ENCODE results near the gene ATPAF2. TPM values are rescaled to one million over a fixed set of nuclear protein-coding genes. Genes with fewer than 3 reads are reported as not detected.

ATPAF2 gene
- total and polyA plus RNA-seq, 5 donors from 2014 or later, result 10.9 to 25.1 (median 13.2) TPM

DNA sequence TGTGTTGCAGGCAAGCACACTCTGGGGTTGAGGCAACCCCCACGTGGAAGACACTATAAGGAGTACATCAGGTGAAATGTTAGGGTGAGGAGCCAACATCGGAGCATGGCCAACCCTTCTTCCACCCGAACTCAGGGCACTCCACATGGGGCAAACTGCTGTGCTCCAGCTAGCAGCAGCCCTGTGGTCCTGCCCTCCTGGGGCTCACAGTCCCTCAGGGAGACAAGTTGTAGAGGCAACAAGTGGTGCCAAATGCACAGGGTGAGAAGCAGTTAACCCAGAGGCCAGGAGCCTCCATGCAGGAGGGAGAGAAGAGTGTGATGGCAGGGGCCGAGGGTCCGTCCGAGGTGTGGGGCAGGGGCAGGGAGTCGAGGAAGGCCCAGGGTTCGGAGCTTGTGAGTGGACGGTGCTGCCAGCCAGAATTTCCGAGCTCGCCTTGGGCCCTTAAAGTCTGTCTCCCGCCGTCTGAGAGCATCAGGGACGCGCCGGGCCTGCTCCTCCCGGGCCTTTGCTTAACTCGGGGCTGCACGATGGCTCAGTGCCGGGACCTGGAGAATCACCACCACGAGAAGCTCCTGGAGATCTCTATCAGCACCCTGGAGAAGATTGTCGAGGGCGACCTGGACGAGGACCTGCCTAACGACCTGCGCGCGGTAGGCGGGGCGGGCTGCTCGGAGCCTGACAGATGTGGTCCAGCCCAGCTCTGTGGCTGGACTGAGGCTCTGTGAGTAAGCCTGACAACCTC, 32.3 kb downstream of the ATPAF2 start:
- Mint-ChIP-seq H3K4me3 (no peak overlapping the region), H3K27ac (no peak overlapping the region), H3K4me1 (peaks cover 0 to 2% (median 0%) of the 10 kb centered on the region in 4 donors), H3K36me3 (peaks cover 25% of the 10 kb centered on the region), H3K9me3 (no peaks in the 10 kb centered on the region), H3K27me3 (no peaks in the 10 kb centered on the region)
- H3K27me3 ChIP-seq (ENCODE audit: control insufficient read depth, insufficient read depth, low read length), result no peaks in the 10 kb centered on the region
- ATAC-seq (ENCODE audit: low read depth in 2 of 2), result no peak
- H3K9me3 ChIP-seq (ENCODE audit: control insufficient read depth in 2 of 2, low read length in 2 of 2), result no peaks in the 10 kb centered on the region
- no peaks in the 10 kb centered on the region for H3K4me1 ChIP-seq (ENCODE audit: control insufficient read depth, insufficient read depth, low read length, poor library complexity, severe bottlenecking)
- H3K36me3 ChIP-seq (ENCODE audit: control insufficient read depth, insufficient read depth, low read length), result peaks cover 1% of the 10 kb centered on the region
- no peak overlapping the region for H3K27ac ChIP-seq (ENCODE audit: insufficient read depth, low read length, poor library complexity, severe bottlenecking)
- H3K4me3 ChIP-seq (ENCODE audit: low read depth, low read length), result no peak overlapping the region
- no peak for DNase-seq

DNA sequence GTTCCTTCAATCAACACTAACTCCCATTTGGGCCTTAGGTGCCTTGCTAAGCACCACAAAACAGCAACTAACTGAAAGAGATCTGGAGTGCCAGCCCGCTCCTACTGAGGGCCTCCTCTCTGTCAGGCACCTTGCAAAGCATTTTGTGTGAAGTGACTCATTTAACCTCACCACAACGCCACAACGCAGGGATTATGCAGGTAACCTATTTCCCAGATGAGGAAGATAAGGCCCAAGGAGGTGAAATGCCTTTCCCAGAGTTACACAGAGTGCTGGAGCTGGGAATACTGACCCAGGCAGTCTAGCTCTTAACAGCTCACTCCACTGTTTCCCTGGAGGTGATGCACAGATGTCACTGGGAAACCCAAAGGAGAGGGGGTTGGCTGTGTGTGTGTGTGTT, 33.5 kb downstream of the ATPAF2 start:
- Histone ChIP-seq H3K36me3 (ENCODE audit: control insufficient read depth, insufficient read depth, low read length) (no peaks in the 10 kb centered on the region), H3K27ac (ENCODE audit: insufficient read depth, low read length, poor library complexity, severe bottlenecking) (no peak overlapping the region), H3K27me3 (ENCODE audit: control insufficient read depth, insufficient read depth, low read length) (no peaks in the 10 kb centered on the region), H3K9me3 (ENCODE audit: control insufficient read depth in 2 of 2, low read length in 2 of 2) (no peaks in the 10 kb centered on the region), H3K4me1 (ENCODE audit: control insufficient read depth, insufficient read depth, low read length, poor library complexity, severe bottlenecking) (no peaks in the 10 kb centered on the region), H3K4me3 (ENCODE audit: low read depth, low read length) (no peak overlapping the region)
- Mint-ChIP-seq H3K27ac (peak overlapping the region in 1 of 3 donors; percentile 67), H3K36me3 (peaks cover 25% of the 10 kb centered on the region), H3K4me3 (no peak overlapping the region), H3K27me3 (no peaks in the 10 kb centered on the region), H3K4me1 (peaks cover 0 to 2% (median 0%) of the 10 kb centered on the region in 4 donors), H3K9me3 (no peaks in the 10 kb centered on the region)
- ATAC-seq (ENCODE audit: low read depth in 2 of 2) (no peak), DNase-seq (no peak)

DNA sequence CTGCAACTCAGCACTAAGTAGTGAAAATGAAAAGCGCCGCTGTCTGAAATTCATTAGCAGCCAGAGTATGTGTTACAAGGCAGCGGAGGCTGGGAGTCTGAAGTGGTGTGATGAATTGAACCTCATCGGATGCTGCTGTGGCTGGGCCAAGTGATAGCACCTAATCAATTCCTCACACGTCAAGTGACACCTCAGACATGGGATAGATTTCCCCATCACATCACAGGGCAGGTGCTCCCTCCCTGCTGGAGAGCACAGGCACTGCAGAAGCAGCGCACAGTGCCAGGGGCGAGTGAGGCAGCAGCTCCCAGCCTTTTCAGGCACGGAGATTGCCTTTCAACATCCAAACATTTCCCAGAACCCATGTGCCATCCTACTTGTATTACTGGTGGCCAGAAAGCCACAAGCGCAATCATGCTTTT, 34.1 kb downstream of the ATPAF2 start:
- no peak for ATAC-seq (ENCODE audit: low read depth in 2 of 2)
- Mint-ChIP-seq H3K4me1 (peaks cover 0 to 2% (median 0%) of the 10 kb centered on the region in 4 donors), H3K36me3 (peaks cover 20% of the 10 kb centered on the region), H3K4me3 (no peak overlapping the region), H3K27ac (no peak overlapping the region), H3K9me3 (no peaks in the 10 kb centered on the region), H3K27me3 (no peaks in the 10 kb centered on the region)
- H3K27ac ChIP-seq (ENCODE audit: insufficient read depth, low read length, poor library complexity, severe bottlenecking), result no peak overlapping the region
- H3K9me3 ChIP-seq (ENCODE audit: control insufficient read depth in 2 of 2, low read length in 2 of 2), result no peaks in the 10 kb centered on the region
- H3K27me3 ChIP-seq (ENCODE audit: control insufficient read depth, insufficient read depth, low read length), result no peaks in the 10 kb centered on the region
- no peaks in the 10 kb centered on the region for H3K4me1 ChIP-seq (ENCODE audit: control insufficient read depth, insufficient read depth, low read length, poor library complexity, severe bottlenecking)
- no peak for DNase-seq
- no peak overlapping the region for H3K4me3 ChIP-seq (ENCODE audit: low read depth, low read length)
- no peaks in the 10 kb centered on the region for H3K36me3 ChIP-seq (ENCODE audit: control insufficient read depth, insufficient read depth, low read length)

DNA sequence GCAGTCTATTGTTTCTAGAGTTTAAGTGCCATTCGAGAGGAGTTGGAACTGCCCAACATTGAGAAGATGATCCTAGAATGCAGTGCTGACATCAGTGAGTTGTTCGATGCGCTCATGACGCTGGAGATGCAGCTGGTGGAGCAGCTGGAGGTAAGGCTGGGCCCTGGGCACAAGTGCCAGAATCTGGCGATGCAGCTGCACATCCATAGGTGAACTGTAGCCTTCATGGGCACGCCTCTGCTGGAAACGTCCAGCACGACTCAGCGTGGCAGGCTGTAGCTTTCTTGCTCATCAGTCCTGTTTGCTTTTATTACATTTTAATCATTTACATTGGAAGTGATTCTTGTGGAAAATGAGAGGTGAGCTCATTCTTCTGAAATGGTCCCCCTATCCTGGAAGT, 34.6 kb downstream of the ATPAF2 start:
- Histone ChIP-seq H3K4me3 (ENCODE audit: low read depth, low read length) (no peak overlapping the region), H3K36me3 (ENCODE audit: control insufficient read depth, insufficient read depth, low read length) (no peaks in the 10 kb centered on the region), H3K27ac (ENCODE audit: insufficient read depth, low read length, poor library complexity, severe bottlenecking) (no peak overlapping the region), H3K4me1 (ENCODE audit: control insufficient read depth, insufficient read depth, low read length, poor library complexity, severe bottlenecking) (no peaks in the 10 kb centered on the region), H3K27me3 (ENCODE audit: control insufficient read depth, insufficient read depth, low read length) (no peaks in the 10 kb centered on the region), H3K9me3 (ENCODE audit: control insufficient read depth in 2 of 2, low read length in 2 of 2) (no peaks in the 10 kb centered on the region)
- H3K27ac Mint-ChIP-seq, result no peak overlapping the region
- H3K4me3 Mint-ChIP-seq, result no peak overlapping the region
- DNase-seq (no peak), ATAC-seq (ENCODE audit: low read depth in 2 of 2) (no peak)
- peaks cover 0 to 2% (median 0%) of the 10 kb centered on the region in 4 donors for H3K4me1 Mint-ChIP-seq
- H3K9me3 Mint-ChIP-seq, result no peaks in the 10 kb centered on the region
- no peaks in the 10 kb centered on the region for H3K27me3 Mint-ChIP-seq
- H3K36me3 Mint-ChIP-seq, result peaks cover 16% of the 10 kb centered on the region

DNA sequence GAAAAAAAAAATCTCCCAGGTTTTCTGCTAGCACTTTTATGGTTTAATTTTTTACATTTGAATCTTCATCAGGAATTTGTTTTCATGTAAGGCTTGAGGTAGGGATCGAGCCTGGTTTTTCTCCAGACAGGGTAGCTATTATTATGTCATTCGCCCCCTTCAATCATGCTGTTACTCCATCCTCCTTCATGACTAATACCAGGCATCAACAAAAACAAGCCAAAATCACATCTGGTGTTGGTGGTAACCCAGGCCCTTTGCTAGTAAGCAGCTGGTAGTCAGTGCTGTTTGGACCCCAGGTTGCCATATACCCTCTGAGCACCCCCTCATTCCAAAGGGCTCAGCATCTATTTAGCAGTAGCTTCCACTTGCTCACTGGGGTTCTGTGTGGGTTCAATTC, 36.8 kb downstream of the ATPAF2 start:
- no peak for ATAC-seq (ENCODE audit: low read depth in 2 of 2)
- Mint-ChIP-seq H3K4me1 (peaks cover 0 to 2% (median 0%) of the 10 kb centered on the region in 4 donors), H3K27ac (no peak overlapping the region), H3K36me3 (peaks cover 9% of the 10 kb centered on the region), H3K27me3 (no peaks in the 10 kb centered on the region), H3K4me3 (no peak overlapping the region), H3K9me3 (no peaks in the 10 kb centered on the region)
- H3K4me1 ChIP-seq (ENCODE audit: control insufficient read depth, insufficient read depth, low read length, poor library complexity, severe bottlenecking), result no peaks in the 10 kb centered on the region
- H3K4me3 ChIP-seq (ENCODE audit: low read depth, low read length), result no peak overlapping the region
- DNase-seq, result no peak
- H3K36me3 ChIP-seq (ENCODE audit: control insufficient read depth, insufficient read depth, low read length), result no peaks in the 10 kb centered on the region
- no peaks in the 10 kb centered on the region for H3K27me3 ChIP-seq (ENCODE audit: control insufficient read depth, insufficient read depth, low read length)
- H3K27ac ChIP-seq (ENCODE audit: insufficient read depth, low read length, poor library complexity, severe bottlenecking), result no peak overlapping the region
- H3K9me3 ChIP-seq (ENCODE audit: control insufficient read depth in 2 of 2, low read length in 2 of 2), result no peaks in the 10 kb centered on the region

DNA sequence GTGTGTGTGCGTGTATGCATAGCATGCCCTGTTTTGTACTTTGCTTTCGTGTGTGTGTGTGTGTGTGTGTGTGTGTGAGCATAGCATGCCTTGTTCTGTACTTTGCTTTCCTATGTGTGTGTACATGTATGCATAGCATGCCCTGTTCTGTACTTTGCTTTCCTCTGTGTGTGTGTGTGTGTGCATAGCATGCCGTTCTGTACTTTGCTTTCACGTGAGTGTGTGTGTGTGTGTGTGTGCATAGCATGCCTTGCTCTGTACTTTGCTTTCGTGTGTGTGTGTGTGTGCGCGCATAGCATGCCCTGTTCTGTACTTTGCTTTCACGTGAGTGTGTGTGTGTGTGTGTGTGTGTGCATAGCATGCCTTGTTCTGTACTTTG, 38.9 kb downstream of the ATPAF2 start:
- no peak overlapping the region for H3K4me3 ChIP-seq (ENCODE audit: low read depth, low read length)
- no peak for ATAC-seq (ENCODE audit: low read depth in 2 of 2)
- H3K27ac ChIP-seq (ENCODE audit: insufficient read depth, low read length, poor library complexity, severe bottlenecking), result no peak overlapping the region
- no peaks in the 10 kb centered on the region for H3K27me3 ChIP-seq (ENCODE audit: control insufficient read depth, insufficient read depth, low read length)
- H3K4me1 Mint-ChIP-seq, result no peaks in the 10 kb centered on the region
- H3K36me3 Mint-ChIP-seq, result no peaks in the 10 kb centered on the region
- no peaks in the 10 kb centered on the region for H3K9me3 Mint-ChIP-seq
- H3K9me3 ChIP-seq (ENCODE audit: control insufficient read depth in 2 of 2, low read length in 2 of 2), result no peaks in the 10 kb centered on the region
- H3K27me3 Mint-ChIP-seq, result no peaks in the 10 kb centered on the region
- no peaks in the 10 kb centered on the region for H3K36me3 ChIP-seq (ENCODE audit: control insufficient read depth, insufficient read depth, low read length)
- H3K4me1 ChIP-seq (ENCODE audit: control insufficient read depth, insufficient read depth, low read length, poor library complexity, severe bottlenecking), result no peaks in the 10 kb centered on the region
- no peak overlapping the region for H3K27ac Mint-ChIP-seq
- H3K4me3 Mint-ChIP-seq, result no peak overlapping the region
- no peak for DNase-seq

DNA sequence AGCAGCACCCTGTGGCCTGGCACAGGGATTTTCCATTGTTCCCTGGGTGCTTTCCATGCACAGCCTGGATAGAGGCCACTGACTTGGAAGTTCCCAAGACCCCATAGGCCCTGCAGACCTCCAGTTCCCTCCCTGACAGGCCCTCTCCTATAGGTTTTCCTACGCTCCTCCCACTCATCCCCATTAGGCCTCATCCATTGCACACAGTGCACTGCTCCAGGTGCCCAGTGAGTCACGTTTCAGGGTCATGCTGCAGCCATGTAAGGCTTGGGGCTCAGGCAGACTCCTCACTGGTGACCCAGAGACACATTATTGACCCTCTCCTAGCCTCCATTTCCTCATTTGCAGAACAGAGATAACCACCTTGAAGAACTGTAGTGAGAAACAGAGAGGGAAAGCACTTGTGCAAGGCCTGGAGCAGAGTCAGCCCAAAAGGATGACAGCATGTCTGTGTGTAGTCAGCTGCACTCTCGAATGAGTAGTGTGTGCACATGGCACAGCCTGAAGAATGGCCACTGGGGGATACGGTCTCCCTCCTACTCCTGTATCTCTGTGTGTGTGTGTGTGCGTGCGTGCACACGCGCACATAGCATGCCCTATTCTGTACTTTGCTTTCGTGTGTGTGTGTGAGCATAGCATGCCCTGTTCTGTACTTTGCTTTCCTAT, 39.5 kb downstream of the ATPAF2 start:
- Mint-ChIP-seq H3K27me3 (no peaks in the 10 kb centered on the region), H3K27ac (no peak overlapping the region), H3K9me3 (no peaks in the 10 kb centered on the region), H3K4me1 (no peaks in the 10 kb centered on the region), H3K4me3 (no peak overlapping the region), H3K36me3 (no peaks in the 10 kb centered on the region)
- H3K27me3 ChIP-seq (ENCODE audit: control insufficient read depth, insufficient read depth, low read length), result no peaks in the 10 kb centered on the region
- H3K36me3 ChIP-seq (ENCODE audit: control insufficient read depth, insufficient read depth, low read length), result no peaks in the 10 kb centered on the region
- no peak overlapping the region for H3K27ac ChIP-seq (ENCODE audit: insufficient read depth, low read length, poor library complexity, severe bottlenecking)
- no peak overlapping the region for H3K4me3 ChIP-seq (ENCODE audit: low read depth, low read length)
- ATAC-seq (ENCODE audit: low read depth in 2 of 2) (no peak), DNase-seq (no peak)
- no peaks in the 10 kb centered on the region for H3K4me1 ChIP-seq (ENCODE audit: control insufficient read depth, insufficient read depth, low read length, poor library complexity, severe bottlenecking)
- H3K9me3 ChIP-seq (ENCODE audit: control insufficient read depth in 2 of 2, low read length in 2 of 2), result no peaks in the 10 kb centered on the region

DNA sequence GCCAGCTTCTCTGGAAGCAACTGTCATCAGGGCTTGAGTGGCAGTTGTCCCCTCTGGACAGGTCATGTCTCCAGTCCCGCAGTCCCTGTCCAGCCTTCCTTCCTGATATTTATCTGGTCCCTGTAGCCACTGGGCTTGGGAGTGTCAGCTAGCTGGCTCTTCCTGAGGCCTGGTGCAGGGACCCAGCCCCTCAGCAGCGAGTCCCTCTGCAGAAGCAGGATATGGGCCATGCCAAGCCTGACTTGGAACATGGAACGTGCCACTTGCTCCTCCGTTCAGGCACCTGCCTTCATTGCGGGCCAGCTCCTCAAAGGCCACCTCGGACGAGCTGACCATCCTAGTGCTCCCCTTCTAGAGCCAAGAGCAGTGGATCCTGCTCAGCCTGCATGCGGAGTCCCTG, 40.0 kb downstream of the ATPAF2 start:
- no peak overlapping the region for H3K27ac ChIP-seq (ENCODE audit: insufficient read depth, low read length, poor library complexity, severe bottlenecking)
- H3K27me3 ChIP-seq (ENCODE audit: control insufficient read depth, insufficient read depth, low read length), result no peaks in the 10 kb centered on the region
- Mint-ChIP-seq H3K27me3 (no peaks in the 10 kb centered on the region), H3K36me3 (no peaks in the 10 kb centered on the region), H3K4me1 (no peaks in the 10 kb centered on the region), H3K4me3 (no peak overlapping the region), H3K27ac (no peak overlapping the region), H3K9me3 (no peaks in the 10 kb centered on the region)
- ATAC-seq (ENCODE audit: low read depth in 2 of 2) (no peak), DNase-seq (no peak)
- no peaks in the 10 kb centered on the region for H3K36me3 ChIP-seq (ENCODE audit: control insufficient read depth, insufficient read depth, low read length)
- no peaks in the 10 kb centered on the region for H3K4me1 ChIP-seq (ENCODE audit: control insufficient read depth, insufficient read depth, low read length, poor library complexity, severe bottlenecking)
- no peaks in the 10 kb centered on the region for H3K9me3 ChIP-seq (ENCODE audit: control insufficient read depth in 2 of 2, low read length in 2 of 2)
- H3K4me3 ChIP-seq (ENCODE audit: low read depth, low read length), result no peak overlapping the region
